Activated T-cell treated with anti-CD3 and anti-CD28 coated beads, Interleukin-2, amount 50 U/mL, for 1 hour (primary cell): ENCODE results near the gene ZNF486.
"Not testable (repeated sequence)": the region's sequence is repeated elsewhere in the genome, so short reads cannot be mapped to it uniquely, and the experiment has no call there.

ENCODE experiments used
- DNase-seq: peaks from one replicate; pipeline ENCODE4 v3.0.0-alpha.2; 2020

The ZNF486 gene

GRCh38 chr19:20235156-20235555 is 68.1 kb downstream of the ZNF486 start:
- no peak for DNase-seq

- DNase-seq = peak; percentile 85
These were observed 71.0 kb downstream of the ZNF486 start for GRCh38 chr19:20237773-20238623.

- no peak for DNase-seq
These were observed 76.6 kb downstream of the ZNF486 start for GRCh38 chr19:20243629-20244028.

GRCh38 chr19:20244356-20244755 is 77.3 kb downstream of the ZNF486 start:
- no peak for DNase-seq

- DNase-seq = no peak
These were observed 78.3 kb downstream of the ZNF486 start for GRCh38 chr19:20245309-20245708.

- DNase-seq = peak; percentile 45
These were observed 80.1 kb downstream of the ZNF486 start for GRCh38 chr19:20247016-20247683.

GRCh38 chr19:20248258-20248657 is 81.2 kb downstream of the ZNF486 start:
- DNase-seq = not testable (repeated sequence)
